Measurements from ENCODE around the gene CCPG1.

The CCPG1 gene

DNA sequence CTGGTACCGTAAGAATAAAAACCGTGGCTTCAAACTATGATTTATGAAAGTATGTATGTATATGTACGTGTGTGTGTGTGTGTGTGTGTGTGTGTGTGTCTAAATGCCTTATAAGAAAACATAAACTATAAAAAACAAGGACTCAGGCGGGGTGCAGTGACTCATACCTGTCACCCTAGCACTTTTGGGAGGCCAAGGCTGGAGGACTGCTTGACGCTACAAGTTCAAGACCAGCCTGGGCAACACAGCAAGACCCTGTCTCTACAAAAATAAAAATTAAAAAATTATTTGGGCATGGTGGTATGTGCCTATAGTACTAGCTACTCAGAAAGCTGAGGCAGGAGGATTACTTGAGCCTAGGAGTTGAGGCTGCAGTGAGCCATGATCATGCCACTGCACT, 29.1 kb downstream of the CCPG1 start:
- no peak for DNase-seq

DNA sequence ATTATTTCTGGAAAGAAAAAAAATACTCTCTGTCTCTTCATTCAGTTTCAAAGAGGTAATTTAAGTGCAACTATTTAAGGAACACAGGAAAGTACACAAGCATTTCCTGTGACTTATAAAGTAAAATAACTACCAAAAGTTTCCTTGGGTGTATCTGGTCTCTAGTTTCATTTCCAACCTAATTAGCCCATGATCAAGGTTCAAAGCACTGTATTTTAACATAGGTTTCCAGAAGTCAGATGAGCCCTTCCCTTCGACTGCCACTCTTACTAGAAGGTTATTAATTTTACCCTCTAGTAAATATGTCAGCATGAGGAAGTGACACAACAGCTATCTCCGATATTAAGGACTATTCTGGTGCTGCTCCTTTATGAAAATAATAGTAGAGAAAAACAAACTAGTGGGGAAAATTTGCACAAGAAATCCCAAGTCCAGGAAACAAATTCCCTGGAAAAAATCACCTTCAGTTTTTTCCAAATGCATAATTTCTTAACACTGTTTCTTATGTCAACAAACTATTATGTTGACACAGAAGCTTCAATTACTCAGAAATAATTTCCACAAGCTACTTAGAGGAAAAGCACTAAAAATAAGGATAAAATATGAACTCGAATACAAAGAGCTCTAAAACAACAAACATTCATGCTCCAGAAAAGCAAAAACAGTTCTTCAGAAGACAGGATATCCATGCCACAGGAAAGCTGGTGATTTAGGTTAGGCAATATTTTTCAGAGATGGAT, 35.3 kb downstream of the CCPG1 start:
- no peak for DNase-seq

DNA sequence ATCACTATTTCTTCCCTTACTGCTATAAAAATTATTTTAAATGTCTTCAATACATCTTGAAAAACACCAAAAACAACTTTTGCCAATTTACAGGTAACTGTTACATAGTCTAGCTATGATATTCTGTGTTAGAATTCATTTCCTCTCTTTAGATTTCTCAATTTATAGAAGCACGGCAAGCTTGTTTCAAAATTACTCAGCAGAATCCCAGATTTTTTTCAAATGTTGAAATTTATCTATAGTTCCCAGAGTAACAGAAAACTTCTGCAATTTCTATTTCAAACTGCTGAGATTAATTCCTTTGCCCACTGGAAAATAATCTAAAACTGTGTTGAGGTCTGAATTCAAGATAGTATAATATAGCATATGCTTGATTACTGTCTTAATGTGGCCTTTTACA, 41.2 kb downstream of the CCPG1 start:
- no peak for DNase-seq

DNA sequence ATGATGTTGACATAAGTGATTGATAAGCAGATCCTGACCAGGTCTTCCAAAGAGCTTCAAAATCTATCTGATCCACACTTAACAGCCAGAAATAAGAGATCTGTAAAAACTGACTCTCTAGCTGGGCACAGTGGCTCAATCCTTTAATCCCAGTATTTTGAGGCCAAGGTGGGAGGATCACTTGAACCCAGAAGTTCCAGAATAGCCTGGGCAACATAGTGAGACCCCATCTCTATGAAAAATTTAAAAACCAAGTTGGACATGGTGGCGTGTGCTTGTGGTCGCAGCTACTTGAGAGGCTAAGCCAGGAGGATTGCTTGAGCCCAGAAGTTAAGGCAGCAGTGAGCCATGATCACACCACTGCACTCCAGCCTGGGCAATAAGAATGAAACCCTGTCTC, 45.5 kb downstream of the CCPG1 start:
- no peak for DNase-seq

DNA sequence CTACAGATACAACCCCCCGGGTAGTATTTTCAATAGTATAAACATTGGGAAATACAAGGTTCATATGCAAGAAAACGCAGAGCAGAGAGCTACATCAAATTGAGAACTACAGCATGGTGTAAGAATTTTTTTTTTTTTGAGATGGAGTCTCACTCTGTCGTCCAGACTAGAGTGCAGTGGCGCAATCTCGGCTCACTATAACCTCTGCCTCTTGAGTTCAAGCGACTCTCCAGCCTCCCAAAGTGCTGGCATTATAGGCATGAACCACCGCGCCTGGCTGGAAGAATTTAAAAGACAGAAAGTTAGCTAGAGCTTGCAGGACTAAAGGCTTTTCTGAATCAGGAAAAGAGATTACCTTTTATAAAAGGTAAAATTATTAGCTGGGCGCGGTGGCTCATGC, 47.1 kb downstream of the CCPG1 start:
- no peak for DNase-seq

DNA sequence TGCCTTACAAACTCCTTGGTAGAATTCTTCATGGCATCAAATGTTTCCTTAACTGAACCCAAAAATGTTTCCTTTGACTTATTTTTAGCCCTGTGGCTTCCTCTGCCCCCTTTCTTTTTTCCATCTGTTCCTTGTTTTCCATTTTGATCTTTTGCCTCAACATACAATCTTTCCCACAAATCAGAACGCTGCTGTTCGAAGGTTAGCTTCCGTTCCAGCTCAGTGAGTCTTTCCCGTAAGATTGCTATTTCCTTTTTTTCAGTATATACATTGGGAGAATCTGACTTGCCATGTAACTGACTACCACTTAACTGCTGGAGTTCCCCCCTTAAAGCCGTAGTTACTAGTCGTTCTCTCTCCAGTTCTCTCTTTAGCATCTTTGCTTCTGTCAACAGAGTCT, 47.9 kb downstream of the CCPG1 start:
- no peak for DNase-seq

DNA sequence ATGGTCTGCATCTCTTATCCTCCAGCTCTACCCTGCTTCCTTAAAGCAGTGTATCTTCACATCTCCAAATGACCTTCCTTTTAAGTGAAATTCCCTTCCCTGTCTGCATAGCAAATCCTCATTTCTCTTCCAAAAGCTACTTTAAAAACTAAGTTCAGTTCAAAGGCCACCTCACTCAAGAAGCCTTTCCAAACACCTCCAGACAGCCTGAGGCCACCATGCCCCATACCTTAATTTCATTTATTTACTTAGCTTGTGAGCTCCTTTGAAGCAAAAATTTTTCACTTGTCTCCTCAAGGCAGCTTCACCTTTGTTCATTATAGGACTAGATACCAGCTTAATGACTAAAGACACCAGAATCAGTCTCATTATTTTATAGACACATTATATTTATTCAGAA, 49.7 kb downstream of the CCPG1 start:
- no peak for DNase-seq

DNA sequence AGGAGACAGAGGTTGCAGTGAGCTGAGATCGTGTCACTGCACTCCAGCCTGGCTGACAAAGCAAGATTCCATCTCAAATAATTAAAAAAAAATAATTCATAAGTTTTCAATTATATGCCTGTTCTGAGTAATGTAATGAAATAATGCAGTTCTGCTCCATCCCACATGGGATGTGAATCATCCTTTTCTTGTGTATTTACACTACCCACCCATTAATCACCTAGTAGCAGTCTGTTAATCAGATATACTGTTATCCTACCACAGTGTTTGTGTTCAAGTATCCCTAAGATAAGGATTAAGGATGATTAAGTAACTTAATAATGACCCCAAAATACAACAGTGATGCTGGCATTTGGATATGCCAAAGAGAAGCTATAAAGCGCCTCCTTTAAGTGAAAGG, 50.4 kb downstream of the CCPG1 start:
- no peak for DNase-seq

DNA sequence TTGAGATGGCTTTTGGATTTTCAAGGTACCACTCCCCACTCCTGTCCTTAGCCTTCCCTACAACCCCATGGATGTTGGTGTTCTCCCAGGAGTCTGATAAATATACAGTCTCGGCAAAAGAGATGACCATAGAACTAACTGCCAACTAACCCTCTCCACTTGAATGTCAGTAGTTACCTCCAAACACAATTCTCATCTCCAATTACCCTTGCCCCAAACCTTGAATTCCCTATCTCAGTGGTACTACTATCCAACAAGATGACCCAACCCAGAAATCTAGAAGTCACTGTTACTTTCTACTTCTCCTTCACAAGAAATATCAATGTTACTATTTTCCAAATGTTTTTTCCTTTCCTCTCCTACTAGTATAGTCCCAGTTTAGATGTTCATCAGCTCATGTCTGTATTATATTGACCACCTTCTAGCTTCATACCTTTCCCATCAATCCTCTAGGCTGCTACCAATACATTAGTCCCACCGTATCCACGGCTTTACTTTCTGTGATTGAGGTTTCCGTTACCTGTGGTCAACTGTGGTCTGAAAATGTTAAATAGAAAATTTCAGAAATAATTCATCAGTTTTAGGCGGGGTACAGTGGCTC, 51.1 kb downstream of the CCPG1 start:
- DNase-seq, result no peak

DNA sequence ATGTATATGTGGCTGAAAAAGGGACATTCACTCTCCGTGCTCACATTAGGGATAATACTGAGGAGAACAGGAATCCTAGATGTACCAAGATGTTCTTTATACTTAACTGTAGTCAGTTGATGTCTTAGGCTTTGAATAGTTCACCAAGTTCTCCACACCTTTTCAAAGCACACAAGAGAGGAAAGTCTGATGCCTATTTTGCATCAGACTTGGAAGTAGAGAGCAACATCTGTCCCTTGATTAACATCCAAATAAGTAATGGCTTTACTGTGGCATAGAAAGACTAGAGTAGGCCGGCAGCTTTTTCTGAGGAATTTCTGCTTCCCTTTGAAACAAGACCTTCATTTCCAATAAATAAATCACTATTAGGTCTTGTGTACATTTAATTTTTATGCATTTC, 55.1 kb downstream of the CCPG1 start:
- no peak for DNase-seq

DNA sequence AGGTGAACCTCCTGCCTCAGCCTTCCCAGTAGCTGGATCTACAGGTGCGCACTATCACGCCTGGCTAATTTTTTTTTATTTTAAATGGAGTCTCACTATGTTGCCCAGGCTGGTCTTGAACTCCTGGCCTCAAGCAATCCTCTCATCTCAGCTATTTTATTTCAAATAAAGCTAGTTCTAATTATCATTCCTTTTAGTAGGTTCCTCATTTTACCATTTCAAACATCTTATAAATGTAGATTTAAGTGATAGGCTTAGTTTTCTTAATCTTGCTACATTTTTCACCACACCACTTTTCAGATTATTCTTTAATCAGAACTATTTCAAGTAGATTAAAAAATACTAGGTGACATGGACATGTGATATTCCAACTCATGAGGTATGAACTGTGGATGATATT, 58.9 kb downstream of the CCPG1 start:
- no peak for DNase-seq

DNA sequence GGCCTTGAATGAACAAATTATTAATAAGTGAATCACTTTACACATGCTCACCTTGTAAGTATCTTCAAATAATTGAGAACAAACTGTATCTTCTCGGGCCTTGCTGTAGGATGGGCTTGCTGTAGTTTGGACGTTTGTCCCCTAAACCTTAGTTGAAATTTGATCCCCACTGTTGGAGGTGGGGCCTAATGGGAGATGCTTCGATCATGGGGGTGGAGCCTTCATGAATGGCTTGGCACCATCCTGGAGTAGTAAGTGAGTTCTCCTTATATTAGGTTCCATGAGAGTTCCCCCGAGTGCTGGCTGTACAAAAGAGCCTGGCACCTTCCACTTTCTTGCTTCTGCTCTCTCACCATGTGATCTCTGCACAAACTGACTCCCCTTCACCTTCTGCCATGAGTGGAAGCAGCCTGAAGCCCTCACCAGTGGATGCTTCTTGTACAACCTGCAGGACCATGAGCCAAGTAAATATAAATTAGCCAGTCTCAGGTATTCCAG, 59.8 kb downstream of the CCPG1 start:
- no peak for DNase-seq

DNA sequence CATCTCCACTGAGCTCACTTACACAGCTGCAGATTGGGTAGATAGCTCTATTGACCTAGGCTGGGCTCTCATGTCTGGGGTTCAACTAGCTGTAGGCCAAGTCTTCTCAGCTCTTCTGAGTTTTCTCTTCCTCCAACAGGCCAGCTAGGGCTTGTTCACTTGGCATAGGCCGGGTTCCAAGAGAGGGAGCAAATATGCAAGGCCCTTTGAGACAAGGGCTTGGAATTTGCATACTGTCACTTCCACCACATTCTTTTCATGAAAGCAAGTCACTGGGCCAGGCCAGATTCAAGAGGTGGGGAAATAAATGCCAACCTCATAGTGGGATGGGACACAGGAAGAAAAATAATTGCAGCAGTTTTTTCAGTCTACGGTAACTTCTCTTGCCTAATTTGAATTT, 64.0 kb downstream of the CCPG1 start:
- DNase-seq, result no peak

DNA sequence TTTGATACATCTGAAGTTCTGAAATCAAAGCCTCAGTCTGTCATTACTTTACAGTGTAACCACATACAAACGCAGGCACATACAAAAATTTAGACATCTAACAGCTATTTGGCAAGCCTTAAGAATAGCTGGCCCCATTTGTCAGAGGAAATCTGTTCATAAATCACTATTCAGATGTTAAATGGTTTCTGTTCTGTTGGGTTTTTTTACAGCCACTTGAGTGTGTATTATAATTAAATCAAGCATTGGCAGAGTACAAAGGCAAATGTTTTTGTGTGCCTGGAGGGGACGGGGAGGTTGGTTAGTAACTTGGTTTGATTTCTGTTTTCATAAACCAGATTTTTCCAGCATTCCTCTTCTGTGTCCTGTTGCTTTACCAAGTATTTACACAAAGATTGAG, 65.0 kb downstream of the CCPG1 start:
- no peak for DNase-seq

DNA sequence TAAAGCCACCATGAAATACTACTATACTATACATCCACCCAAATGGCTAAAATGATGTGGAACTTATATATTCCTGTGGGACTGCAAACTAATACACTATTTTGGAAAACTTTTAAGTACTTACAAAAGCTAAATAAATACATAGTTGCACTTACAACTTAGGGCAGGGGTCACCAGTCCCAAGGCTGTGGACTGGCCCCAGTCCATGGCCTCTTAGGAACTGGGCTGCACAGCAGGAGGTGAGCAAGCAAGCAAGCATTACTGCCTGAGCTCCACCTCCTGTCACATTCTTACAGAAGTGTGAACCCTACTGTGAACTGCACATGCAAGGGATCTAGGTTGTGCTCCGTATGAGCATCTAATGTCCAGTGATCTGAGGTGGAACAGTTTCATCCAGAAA, 71.0 kb downstream of the CCPG1 start:
- no peak for DNase-seq

DNA sequence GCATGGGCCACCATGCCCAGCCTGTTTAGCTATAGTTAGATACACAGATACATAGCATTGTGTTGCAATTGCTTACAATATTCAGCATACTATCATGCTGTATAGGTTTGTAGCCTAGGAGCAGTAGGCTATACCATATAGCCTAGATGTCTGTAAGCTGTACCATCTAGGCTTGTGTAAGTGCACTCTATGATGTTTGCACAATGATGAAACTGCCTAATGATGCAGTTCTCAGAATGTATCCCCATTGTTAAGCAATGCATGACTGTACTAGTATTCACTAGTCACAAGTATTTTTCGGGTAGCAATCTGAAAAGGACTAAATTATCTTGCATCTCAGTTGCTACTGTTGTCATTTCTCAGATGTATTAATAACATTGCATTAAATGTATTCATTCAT, 73.2 kb downstream of the CCPG1 start:
- DNase-seq, result no peak

DNA sequence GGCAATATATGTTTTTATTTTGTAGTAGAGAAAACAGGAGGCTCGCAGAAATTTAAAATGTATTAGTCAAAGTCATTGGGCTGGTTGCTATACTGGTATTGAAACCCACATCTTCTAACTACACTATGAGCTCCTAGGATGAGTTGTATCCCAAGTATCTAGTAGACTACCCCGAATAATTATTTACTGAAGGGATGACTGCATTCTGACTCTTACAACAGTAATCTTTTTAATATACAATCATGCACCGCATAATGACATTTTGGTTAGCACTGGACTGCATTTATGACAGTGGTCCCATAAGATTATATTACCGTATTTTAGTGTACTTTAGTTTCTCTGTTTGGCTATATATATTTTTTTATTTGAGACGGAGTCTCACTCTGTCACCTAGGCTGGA, 73.8 kb downstream of the CCPG1 start:
- DNase-seq, result no peak

DNA sequence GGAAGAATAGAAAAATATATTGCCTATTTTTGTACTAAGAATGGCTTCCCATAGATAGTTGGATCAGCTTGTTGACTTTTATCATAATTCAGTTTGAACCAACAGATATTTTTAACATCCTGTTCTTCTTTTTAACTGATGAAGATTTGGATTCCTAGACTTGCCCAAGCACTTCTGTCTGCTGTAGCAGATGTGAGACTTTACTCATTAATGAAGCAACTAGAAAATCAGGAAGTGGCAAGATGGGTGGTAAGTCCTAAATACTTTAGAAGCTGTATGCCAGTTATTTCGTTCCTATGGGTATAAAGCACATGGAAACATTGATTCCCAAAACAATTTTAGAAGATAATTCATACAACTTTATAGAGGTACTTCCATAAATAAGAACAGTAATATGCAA, 80.8 kb downstream of the CCPG1 start:
- no peak for DNase-seq

DNA sequence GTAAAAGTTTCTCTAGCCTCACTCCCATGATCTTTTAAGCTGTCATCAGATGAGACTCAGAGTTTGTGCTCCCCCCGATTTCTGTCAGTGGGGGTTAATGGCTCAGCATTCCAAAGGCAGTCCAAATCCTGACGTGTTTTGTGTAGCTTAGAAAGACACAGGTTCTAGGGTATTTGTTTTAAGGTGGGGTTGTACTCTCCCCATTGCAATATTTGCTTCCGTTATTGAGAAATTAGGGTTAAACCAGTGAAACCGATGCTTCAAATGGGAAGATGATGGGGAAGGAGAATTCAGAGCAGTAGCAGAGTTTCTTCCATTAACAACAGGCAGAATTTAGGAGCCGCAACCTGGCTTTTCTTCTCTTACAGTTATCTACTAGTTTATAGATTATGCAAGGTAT, 85.7 kb downstream of the CCPG1 start:
- DNase-seq, result no peak

DNA sequence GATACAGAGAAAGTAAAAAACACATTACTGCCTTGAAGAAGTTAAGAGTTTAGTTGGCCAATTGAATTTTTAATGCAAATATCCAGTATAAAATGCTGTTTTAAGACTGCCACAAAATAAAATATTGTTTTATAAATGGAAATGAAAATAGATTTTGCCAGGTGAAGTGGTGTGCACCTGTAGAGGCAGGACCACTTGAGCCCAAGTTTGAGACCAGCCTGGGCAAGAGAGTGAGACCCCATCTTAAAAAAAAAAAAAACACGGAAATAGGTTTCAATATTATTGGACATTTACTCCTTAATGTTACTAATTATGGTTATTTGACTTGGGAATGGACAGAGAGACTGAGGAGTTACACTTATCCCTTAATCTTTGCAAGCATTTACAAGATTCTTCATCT, 87.2 kb downstream of the CCPG1 start:
- no peak for DNase-seq

DNA sequence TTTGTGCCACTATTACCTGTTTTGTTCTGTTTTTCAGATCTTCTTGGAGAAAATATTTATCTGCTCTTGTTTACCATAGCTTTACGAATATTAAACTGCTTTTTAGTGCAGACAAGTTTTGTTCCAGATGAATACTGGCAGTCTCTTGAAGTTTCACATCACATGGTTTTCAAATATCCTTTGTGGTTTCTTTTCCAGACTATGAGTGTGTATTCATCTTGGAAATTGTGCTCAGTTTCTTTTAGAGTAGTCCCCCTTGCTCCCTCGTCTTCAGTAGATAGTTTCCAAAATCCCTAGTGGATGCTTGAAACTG, 88.0 kb downstream of the CCPG1 start:
- DNase-seq, result no peak

DNA sequence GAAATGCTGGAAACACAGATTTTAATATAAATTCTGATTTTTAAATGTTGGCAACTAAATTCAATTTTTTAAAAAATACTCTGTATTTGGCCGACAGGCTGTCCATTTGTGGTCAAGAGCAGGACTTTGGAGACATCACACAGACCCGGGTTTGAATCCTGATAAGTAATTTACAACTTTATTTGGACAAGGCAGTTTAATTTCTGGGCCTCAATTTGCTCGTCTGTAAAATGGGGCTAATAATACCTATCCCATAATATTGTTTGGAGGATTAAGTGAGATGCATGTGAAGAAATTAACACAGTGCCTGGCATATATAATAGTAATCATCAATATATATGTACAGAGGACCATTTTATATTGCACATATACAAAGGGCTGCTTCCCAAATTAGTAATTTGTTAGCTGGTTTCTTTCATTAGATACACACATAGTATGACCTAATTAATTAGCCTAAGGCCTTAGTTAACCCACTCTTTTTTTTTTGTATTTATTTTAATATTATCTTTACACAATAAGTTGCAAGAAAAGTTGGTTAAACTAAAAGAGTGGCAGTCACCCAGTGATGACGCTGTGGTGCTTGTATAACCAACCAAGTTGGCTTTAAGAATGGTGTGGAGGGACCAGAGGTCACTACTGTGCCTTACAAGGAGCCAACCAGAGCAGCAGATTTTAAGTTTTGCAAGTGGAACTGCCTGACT, 88.5 kb downstream of the CCPG1 start:
- no peak for DNase-seq

DNA sequence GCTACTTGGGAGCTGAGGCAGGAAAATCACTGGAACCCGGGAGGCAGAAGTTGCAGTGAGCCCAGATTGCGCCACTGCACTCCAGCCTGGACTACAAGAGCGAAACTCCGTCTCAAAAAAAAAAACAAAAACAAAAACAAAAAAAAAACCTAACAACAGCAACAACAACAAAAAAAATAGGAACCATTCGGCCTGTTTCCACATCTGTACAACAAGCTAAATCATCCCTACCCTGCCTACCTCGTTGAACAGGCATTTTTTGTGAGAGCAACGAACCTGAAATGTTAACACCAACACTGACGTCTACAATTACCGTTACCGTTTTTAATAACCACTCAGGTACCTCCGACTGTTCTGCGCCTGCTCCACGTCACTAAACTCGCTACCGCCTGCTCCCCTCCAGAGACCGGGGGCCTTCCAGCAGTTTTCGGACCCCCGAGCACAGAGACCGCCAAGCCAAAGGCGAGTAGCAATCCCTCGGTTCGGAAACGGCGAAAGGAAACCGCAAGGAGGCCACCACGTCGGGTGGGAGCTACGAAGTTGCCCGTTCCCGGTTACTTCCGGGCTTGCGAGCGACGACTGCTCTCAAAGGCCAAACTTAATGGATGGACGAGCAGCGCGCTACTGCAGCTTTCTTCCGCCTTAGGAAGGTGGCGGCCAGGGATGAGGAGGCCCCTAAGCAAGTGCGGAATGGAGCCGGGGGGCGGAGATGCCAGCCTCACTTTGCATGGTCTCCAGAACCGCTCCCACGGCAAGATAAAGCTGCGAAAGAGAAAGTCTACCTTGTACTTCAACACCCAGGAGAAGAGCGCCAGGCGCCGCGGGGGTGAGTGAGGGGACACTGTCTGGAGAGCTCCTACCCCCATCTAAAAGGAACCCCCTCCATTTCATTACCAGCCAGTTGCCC, 89.3 kb downstream of the CCPG1 start, which contains the start of the genes PIGB and PIGBOS1:
Gene PIGB (plus strand): TSS at position 635 of the 907 bp plus-strand sequence. CDS start 29 bp downstream, at position 664.
Gene PIGBOS1 (minus strand): TSS at position 536 of the 907 bp plus-strand sequence. CDS start 1,331 bp downstream, outside the sequence.
- no peak for DNase-seq

Data from cortex of kidney (tissue), 1 donor.